Posterior vena cava (tissue), 2 donors: Measurements from ENCODE around the gene TMEFF2. TPM values are rescaled to one million over a fixed set of nuclear protein-coding genes. Genes with fewer than 3 reads are reported as not detected.
"Not testable (repeated sequence)": the region's sequence is repeated elsewhere in the genome, so short reads cannot be mapped to it uniquely, and the experiment has no call there.

Experiments
- DNase-seq: peaks from one replicate; pipeline ENCODE4 v3.0.0-alpha.2; 2020; ENCODE audit warnings: low spot score
- intact Hi-C, 2 donors: fragments of 100-400 bp; cut with DNase I; formaldehyde crosslinking; loops; one replicate each; pipeline versions ENCODE4 v1.14.1 to v1.14.2; 2022 to 2023
- total RNA-seq, 2 donors: library from RNA; stranded (reverse); fragmentation: NEBNext Ultra II Directional; extraction: Animal tissue kit (Norgen Biotek cat#: 25700); gene quantifications; one replicate each; pipeline ENCODE4 v1.2.1, GENCODE V29; 2021
- donor health status: DM: yes; HTN: yes; CAD: no.
- donor health status: DM: yes; HTN: yes; CAD: no.

Gene TMEFF2
- total RNA-seq, 2 donors from 2014 or later: 0.19 TPM; not detected in 1

DNA sequence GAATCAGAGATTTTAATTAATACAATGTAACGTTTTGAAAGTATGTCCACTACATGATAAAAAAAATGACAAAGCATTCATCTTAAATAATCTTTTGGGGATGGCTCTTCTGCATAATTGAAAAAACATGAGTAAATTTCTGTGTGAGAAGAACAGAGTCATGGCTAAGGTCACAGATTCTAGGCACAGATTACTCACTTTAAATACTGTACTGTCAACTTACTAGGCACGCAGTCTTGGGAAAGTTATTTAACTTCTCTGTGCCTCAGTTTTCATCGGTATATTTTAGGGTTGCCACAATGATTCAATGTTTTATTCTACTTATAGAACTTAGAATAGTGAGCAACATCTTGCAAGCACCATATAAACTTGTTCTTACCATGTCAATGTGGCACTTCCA is 49.2 kb downstream of the TMEFF2 start:
- DNase-seq: no peak
- intact Hi-C loops: no loop called here

DNA sequence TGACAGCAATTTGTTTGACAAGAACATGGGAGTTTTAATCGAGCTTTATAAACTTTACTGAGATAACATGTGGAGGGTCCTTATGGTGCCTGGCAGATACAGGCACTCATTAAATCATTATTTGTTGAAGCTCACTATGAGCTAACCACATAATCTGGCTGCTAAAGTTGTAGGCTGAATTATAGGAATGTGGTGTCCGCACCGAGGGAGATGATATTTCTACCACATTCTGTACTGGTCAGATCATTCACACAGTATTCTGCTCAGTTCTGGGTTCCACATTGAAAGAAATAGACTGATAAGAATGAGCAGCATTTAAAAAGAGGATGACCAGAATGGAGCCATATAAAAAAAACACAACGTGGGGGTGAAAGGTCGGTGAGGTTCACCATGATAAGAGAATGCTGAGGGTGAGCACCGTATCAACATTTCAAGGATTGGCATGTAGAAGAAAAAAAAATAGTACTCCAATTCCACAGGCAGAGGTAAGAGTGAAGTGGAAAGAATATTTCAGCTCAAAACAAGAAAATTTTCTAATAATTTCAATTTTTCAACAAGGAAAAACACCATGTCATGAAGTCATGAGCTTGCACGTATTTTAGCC is 54.4 kb downstream of the TMEFF2 start:
- DNase-seq: no peak
- intact Hi-C loops: no loop called here

DNA sequence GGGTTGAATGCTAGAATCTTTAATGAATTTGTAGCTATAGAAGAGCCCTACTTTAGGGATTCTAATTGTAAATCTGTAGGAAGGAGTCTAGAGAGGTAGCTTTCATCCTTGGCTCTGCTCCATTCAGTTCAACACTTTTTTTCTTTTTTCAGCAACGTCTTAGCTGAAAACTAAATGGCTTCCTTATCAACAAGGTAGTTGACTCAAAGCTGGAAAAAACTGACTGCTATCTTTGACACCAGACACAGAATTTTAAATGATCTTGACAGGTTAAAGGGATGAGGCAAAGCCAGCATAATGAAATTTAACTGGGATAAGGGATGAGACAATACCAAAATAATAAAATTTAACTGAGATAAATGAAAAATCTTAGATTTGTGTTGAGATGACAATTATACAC is 54.9 kb downstream of the TMEFF2 start:
- DNase-seq: no peak
- intact Hi-C loops: no loop called here

DNA sequence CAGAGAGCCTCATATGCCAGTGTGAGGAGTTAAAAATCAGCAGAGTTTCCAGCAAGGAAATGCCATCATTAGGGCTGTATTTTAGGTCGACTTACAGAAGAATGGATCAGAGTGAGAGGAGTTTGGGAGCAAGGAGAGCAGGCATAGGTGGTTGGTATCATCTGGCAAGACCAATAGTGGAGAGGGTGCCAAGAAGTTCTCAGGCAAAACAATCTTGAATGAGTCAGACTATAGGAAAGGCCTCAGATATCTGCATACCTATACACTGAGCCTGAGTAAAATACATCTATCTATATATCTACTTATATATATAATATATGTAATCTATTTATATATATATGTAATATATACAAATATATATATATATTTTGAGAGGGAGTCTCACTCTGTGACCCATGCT is 57.3 kb downstream of the TMEFF2 start:
- DNase-seq: no peak
- intact Hi-C loops: no loop called here

DNA sequence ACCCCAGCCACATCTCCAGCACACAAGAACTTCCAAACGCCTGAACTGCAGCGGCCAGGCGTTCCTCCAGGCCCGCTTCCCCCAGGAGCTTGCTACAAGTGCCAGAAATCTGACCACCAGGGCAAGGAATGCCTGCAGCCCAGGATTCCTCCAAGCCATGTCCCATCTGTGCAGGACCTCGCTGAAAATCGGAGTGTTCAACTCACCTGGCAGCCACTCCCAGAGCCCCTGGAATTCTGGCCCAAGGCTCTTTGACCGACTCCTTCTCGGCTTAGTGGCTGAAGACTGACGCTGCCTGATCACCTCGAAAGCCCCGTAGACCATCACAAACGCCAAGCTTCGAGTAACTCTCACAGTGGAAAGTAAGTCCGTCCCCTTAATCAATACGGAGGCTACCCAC is 62.1 kb downstream of the TMEFF2 start:
- DNase-seq, intact Hi-C loops: not testable (repeated sequence)

DNA sequence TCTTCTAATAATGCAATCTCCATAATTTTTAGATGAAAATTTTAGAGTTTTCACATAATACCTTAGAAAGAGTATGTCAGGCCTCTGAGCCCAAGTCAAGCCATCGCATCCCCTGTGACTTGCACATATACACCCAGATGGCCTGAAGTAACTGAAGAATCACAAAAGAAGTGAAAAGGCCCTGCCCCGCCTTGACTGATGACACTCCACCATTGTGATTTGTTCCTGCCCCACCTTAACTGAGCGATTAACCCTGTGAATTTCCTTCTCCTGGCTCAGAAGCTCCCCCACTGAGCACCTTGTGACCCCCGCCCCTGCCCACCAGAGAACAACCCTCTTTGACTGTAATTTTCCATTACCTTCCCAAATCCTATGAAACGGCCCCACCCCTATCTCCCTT is 64.4 kb downstream of the TMEFF2 start:
- intact Hi-C loops, DNase-seq: not testable (repeated sequence)

DNA sequence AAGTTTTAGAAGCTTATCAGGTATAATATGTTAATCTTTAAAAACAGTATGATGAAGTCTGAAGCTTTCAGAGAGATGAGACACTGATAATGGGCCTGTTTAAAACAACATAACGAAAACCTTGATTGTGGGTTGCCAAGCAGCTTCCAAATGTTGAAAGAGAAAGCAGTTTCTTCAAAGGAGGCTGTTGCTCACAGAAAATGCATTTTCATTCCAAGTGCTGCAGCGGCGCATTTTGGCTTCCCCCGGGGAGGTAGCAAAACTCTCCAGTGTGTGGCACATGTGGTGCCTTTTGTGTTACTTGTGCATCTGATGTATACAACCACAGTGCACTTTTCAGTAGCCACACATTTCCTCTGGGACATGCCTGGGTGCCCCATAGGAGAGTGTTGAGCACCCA is 66.1 kb downstream of the TMEFF2 start:
- intact Hi-C loops: no loop called here
- DNase-seq: no peak

DNA sequence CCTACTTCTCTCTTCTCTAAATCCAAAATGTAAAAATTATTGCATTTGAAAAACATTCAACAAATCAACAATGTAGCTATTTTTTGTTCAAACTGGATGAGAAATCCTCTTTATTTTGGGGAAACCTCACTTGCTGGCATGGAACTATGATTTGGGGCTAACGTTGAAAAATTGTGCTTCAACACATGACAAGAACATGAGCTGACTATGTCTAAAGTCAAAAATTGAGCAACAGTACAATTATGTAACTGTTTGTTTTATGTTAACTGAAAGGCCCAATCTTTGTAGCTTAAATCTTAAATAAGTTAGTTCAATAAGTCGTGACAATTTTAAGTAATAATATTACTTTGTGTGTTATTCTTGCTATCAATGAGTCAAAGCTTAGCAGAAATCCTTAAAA is 67.3 kb downstream of the TMEFF2 start:
- no peak for DNase-seq
- intact Hi-C loops: no loop called here

DNA sequence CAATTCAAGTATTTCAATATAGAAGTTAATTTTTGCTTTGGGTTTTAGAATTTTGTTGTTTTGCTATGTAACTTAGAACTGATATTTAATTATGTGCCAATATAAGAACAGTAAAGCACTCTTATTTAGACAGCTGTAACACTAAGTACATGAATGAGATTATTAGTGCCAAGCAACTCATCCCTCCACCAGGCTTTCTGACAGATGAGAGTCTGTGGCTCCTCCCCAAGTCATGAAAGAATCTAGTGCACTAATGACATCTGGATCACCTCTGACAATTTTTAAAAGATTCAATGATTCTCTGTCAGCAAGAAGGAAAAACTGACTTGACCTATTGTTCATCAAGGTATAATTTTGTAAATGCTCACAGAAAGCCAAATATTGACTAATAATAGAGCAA is 67.8 kb downstream of the TMEFF2 start:
- intact Hi-C loops: no loop called here
- no peak for DNase-seq

DNA sequence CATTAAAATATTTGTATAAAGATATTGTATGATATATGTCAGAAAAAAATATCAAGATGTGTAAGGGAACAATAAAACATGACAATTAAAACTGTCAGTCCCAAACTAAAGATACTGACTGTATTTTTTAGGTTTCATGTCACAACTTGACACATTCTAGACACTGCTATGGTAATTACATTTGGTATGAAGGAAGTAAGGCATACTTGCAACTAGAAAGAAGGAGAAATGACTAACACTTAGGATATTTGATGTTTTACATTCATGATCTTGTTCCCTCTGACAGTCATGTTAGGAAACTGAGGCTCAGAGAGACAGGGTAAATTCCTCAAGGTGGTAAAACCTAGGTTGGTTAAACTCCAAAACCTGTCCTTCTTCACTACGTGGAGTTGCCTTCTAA is 68.3 kb downstream of the TMEFF2 start:
- no peak for DNase-seq
- intact Hi-C loops: no loop called here

DNA sequence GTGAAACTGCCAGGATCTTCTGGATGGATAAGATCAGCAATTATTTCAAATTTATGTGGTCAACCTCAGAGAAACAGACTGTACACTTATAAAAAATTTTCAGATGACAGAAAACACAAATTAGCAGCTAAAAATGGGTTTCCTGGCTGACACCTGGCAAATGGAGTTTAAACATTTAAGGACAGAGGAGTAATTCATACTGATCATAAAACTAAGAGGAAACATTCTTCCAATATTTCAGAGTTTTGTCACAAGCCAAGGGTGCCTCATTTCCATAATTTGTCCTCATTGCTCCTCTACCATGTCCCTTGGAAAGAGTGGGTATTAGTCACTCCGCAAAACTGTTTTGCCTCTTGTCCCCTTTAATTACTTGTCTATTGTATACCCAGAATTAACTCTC is 70.2 kb downstream of the TMEFF2 start:
- intact Hi-C loops: no loop called here
- DNase-seq: no peak

DNA sequence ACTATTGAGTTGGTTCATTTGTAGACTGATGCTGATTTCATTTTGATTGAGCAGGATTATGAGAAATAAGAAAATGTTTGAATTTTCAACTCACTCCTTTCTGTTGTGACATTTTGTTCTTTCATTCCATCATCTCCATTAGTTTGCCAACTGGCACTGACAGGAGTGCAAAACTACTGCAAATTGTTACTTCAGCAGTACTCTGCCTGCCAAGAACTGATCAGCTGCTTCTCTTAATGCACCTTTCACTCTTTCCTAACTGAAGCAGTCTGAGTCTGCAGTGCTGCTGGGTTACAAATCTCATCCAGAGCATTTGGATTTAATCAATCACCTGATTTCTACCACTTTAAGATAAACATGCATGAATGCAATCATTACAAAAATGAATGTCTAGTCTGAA is 70.9 kb downstream of the TMEFF2 start:
- no peak for DNase-seq
- intact Hi-C loops: no loop called here

DNA sequence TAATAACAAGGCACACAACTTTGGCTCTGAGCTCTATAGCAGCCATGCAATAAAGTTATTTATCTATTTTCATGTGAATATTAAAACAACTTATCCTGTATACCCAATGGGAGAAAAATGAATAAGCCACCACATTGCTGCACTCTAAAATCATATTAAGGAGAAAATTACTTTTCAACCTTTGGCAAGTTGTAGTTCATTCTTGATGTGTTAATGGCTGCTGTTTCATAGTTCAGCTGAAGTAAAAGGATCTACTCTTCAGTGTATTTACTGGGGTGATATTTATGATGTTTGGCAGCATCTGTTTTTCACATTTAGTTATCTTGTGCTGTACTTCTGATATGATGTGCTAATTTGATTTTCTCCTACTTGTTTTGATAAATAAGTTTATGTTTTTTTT is 71.8 kb downstream of the TMEFF2 start:
- DNase-seq: no peak
- intact Hi-C loops: no loop called here

DNA sequence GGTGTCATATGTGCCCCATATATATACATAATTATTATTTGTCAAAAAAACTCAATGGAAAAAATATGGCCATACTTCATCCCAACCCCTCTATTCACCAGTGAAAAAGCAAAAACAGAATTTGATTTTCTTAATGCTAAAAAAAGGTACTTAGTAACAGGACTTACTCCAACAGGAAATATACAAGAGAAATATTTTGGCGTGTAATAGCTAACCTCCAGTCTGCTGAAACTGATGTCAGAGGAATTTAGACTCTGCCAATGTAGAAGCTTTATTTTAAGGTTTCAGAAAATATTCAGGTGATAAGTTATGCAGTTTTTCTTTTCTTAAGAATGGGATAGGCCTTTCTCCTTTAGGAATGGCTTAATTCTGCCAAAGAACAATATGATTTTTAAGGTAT is 72.6 kb downstream of the TMEFF2 start:
- intact Hi-C loops: no loop called here
- DNase-seq: no peak

DNA sequence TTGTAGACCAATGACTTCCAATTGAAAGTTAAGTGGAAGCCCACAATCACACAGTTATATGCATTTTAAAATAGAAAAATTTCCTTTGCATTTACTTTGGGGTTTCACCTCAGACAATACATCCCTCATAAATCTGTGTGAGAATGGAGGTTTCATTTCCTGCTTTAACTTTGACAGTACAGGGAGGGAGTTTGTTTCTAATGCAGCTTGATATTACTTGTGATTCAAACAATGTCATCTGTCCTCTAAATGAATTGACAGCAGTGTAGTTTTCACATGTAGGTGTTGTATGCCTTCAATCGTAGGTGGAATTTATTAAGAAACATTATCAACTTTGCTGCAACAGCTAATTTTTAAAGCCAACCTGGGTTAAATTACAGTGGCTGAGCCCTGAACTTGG is 75.2 kb downstream of the TMEFF2 start:
- intact Hi-C loops: no loop called here
- no peak for DNase-seq

DNA sequence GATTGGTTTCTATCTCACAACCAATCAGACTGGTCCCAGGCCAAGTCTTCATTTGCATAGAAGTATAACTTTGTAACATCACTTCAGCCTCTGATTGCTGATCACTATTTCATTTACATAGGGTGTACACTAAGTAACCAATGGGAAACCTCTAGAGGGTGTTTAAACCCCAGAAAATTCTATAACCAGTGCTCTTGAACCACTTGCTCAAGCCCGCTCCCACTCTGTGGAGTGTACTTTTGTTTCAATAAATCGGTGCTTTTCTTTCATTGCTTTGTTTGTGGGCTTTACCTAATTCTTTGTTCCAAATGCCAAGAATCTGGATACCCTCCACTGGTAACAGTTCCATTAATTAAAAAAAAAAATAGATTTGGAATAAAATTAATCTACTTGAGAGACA is 77.0 kb downstream of the TMEFF2 start:
- intact Hi-C loops: no loop called here

DNA sequence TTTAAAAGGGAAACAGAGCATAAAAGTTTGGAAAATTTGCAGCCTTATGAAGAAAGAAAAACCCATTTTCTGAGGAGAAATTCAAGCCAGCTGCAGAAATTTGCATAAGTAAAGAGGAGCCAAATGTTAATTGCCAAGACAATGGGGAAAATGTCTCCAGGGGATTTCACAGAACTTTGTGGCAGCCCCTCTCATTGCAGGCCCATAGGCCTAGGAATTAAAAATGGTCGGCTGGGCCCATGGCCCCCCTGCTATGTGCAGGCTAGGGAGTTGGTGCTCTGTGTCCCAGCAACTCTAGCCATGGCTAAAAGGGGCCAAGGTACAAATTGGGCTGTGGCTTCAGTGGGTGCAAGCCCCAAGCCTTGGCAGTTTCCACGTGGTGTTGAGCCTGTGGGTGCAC is 83.2 kb downstream of the TMEFF2 start:
- DNase-seq, intact Hi-C loops: not testable (repeated sequence)

More for the DNA sequence above, 77.0 kb downstream of the TMEFF2 start:
- DNase-seq: no peak

DNA sequence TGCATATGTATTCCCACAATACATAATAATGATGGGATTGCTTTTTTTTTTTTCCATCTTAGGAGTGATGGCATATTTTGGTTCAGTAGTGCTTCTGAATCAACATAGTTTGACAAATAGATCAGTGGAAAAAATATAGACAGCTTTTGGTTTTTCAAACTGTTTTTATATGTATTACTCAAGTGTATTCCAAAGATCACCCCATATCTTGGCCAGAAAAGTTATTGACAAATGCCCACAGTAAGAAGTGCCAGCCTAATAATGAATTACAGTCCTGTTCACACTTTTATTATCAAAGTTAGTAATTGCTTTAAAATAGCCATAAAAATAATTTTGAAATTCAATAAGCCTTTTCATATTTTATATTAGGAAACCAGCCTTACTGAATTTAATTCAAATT is 95.0 kb downstream of the TMEFF2 start:
- no peak for DNase-seq
- intact Hi-C loops: no loop called here

DNA sequence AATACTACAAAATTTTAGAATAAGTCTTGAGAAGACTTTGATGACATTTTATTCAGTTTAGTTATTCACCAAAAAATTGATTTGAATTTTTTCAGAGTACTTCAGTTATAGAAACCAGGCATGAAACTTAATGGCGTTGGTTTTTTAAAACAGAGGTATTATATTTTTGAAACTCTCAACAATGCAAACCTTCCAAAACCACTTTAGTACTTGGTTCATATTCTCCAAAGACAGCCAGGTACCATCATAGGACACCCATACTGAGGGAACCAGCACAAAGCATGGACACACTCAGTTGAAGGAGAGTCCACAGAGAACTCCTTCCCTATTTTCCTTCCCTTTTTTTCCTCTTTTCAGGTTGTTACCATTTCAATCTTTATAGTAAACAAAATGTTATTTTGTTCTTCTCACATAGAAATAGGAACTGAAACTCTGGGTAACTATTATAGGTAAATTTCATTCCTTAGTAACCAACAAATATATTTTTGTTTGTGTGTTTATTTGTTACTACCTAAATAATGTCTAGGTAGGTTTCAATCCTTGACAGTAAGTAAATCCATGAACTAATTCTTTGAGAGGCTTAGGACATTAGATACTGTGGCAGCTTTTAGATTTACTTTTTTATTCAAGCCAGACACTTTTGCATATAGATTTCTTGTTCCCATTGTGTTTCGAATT is 95.8 kb downstream of the TMEFF2 start:
- intact Hi-C loops: no loop called here
- no peak for DNase-seq

DNA sequence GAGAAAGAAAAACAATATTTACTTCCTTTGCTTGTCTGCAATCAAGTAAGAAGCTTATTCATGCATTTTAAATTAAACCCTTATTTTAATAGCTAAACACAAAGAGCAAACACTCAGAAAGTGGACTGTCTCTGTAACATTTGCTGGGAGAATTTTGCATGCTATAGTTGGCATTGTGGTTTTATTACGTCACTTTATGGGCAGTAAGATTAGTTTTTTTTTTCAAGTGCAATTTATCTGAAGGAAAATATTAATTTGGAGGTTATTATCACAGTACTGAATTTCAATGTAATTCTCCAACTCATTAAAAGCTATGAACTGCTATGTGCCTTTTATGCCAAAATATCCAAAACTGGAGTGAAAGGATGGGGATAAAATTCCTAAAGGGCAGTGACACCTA is 103.3 kb downstream of the TMEFF2 start:
- no peak for DNase-seq
- intact Hi-C loops: no loop called here

DNA sequence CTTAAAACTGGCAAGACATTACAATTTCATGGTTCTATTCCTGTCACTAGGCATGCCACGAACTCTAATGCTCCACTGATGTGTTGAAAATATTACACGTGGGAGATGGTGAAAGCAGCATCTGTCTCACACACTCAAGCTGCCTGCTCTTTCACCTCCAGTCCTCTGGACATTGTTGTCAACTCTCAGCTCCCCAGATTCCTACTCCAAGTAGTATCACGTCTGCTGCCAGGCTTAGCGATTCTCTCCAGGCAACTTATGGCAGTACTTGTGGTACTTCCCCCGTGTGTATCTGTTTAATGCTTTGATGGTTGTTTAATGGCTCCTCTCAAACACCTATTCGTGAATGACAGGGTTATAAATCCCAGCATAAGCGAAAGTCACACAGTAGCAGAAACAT is 103.8 kb downstream of the TMEFF2 start:
- DNase-seq: no peak
- intact Hi-C loops: no loop called here
